Naive thymus-derived CD8-positive, alpha-beta T cell (primary cell): ENCODE results near the gene COX4I2. TPM values are rescaled to one million over a fixed set of nuclear protein-coding genes. Genes with fewer than 3 reads are reported as not detected.
A peak's percentile ranks its signal among the peaks of the same experiment; 100 is the strongest.
"Not testable (repeated sequence)": the region's sequence is repeated elsewhere in the genome, so short reads cannot be mapped to it uniquely, and the experiment has no call there.

Experiments used
- ATAC-seq, 2 donors: fragments of 150-1000 bp; cut with Tn5 transposase in 1 of 2; sonication (Bioruptor Pico), chemical (Tn5 transposase) in 1 of 2; 1 replicate in 1 of 2; 2 replicates in 1 of 2; pipeline ENCODE4 v1.10.0; 2021; ENCODE audit warnings: mild to moderate bottlenecking in 2 of 2, moderate library complexity in 2 of 2
- POLR2A ChIA-PET: fragments of 350-600 bp; sonication (Branson Sonifier 250); formaldehyde crosslinking; loops from one replicate; lab custom pipeline; 2021; ENCODE audit warnings: antibody characterized with exemption; lab: Charles Lee
- DNase-seq, 10 donors: peaks; one replicate each; pipeline versions ENCODE4 v3.0.0 to v3.0.0-alpha.2; 2020 to 2022
- H3K27ac Mint-ChIP-seq, 10 donors: one replicate each; pipeline ENCODE4 v1.8.0; 2020 to 2022; ENCODE audit warnings: mild to moderate bottlenecking in 10 of 10, mixed read lengths in 10 of 10, moderate library complexity in 4 of 10, inconsistent platforms in 1 of 10
- H3K27me3 Mint-ChIP-seq, 5 donors: one replicate each; pipeline ENCODE4 v1.8.0; 2021 to 2022; ENCODE audit warnings: mixed read lengths in 5 of 5
- H3K36me3 Mint-ChIP-seq, 3 donors: one replicate each; pipeline ENCODE4 v1.8.0; 2020 to 2022; ENCODE audit warnings: mixed read lengths in 3 of 3, mild to moderate bottlenecking in 2 of 3, inconsistent platforms in 1 of 3
- H3K4me1 Mint-ChIP-seq, 4 donors: one replicate each; pipeline ENCODE4 v1.8.0; 2021 to 2022; ENCODE audit warnings: mixed read lengths in 4 of 4
- H3K4me3 Mint-ChIP-seq, 10 donors: one replicate each; pipeline ENCODE4 v1.8.0; 2020 to 2022; ENCODE audit warnings: mild to moderate bottlenecking in 10 of 10, mixed read lengths in 10 of 10, moderate library complexity in 6 of 10, inconsistent platforms in 1 of 10
- H3K9me3 Mint-ChIP-seq, 9 donors: one replicate each; pipeline ENCODE4 v1.8.0; 2020 to 2022; ENCODE audit warnings: mixed read lengths in 9 of 9, mild to moderate bottlenecking in 3 of 9, inconsistent platforms in 1 of 9, moderate library complexity in 1 of 9
- polyA plus RNA-seq, 3 donors: library from polyadenylated mRNA; unstranded; fragments of 300-500 nt; fragmentation: Illumina TruSeq; gene quantifications; one replicate each; pipeline ENCODE4 v1.2.3, GENCODE V29; 2021
- total RNA-seq, 8 experiments: library from RNA in 2 of 8; stranded (reverse) in 2 of 8; gene quantifications; one replicate each; pipeline ENCODE4 v1.2.3 and lab custom pipeline; 2021 to 2026

COX4I2 gene
- total and polyA plus RNA-seq, 5 experiments from 2014 or later, result not detected

DNA sequence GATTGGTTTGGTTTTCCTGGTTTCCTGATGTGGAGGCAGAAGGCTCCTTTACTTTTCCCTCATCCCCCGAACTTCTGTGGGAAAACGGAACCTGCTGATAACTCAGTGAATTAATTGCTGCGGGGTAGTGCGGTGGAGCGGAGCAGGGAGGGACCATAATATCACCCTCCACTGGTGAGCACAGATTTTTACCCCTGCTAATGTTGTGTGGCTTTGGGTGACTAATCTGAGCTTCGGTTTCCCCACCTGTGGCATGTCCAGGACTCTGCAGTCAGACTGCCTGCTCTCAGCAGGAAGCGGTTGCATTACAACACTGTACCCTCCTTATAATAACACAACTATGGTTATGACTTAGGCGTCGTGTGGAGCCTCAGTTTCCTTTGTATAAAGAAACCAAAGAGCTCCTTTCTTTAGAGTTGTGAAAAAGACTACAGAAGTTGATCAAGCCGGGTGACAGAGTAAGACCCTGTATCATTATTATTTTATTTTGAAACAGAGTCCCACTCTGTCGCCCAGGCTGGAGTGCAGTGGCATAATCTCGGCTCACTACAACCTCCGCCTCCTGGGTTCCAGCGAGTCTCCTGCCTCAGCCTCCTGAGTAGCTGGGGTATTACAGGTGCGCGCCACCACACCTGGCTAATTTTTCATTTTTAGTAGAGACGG is 34.8 kb upstream of the COX4I2 start:
- peak overlapping the region in 9 of 10 donors; percentile 5 to 76 (median 61) for H3K4me3 Mint-ChIP-seq
- H3K4me1 Mint-ChIP-seq, result peaks cover 15 to 34% (median 23%) of the 10 kb centered on the region in 4 donors
- DNase-seq (peak in 1 of 10 donors; percentile 15), ATAC-seq (no peak)
- peak overlapping the region in 3 of 10 donors; percentile 25 to 50 (median 29) for H3K27ac Mint-ChIP-seq
- no peaks in the 10 kb centered on the region for H3K36me3 Mint-ChIP-seq
- peaks cover 9 to 46% (median 19%) of the 10 kb centered on the region in 5 donors for H3K27me3 Mint-ChIP-seq
- H3K9me3 Mint-ChIP-seq, result peaks cover 0 to 2% (median 0%) of the 10 kb centered on the region in 9 donors
- POLR2A ChIA-PET, result interaction anchor here (1.1 kb wide), 1 partner anchor 10 kb away, joined by 4 read pairs; no protein-coding TSS in a partner anchor

DNA sequence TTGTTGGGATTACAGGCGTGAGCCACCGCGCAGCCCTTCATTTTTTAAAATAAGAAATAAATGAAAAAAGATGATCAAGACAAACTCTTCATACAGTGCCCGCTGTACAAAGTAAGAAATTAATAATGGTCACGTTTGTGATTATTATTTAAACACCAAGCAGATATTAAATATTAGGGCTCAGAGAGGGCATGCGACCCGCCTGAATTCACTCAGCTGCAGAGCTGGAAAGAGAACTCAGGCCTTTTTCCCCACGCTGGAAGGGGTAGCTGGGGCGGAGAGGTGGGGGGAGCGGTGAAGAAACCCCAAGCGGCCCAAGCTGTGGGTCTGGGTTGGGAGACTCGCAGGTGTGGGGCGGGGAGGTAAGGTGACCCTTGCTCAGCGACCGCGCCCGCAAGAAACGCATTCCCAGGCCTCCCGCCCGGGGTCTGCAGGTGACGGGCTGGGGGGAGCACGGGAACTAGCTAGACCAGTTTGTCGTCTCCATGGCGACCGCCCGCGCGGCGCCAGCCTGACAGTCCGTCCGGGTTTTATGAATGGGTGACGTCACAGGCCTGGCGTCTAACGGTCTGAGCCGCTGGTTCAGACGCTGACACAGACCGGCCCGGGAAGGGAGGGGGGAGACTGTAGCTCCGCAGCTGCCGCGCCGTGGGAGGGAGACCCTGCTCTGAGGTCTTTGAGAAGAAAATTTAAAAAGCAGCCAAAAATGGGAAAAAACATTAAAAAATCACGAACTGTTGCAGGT is 33.7 kb upstream of the COX4I2 start:
- peak overlapping the region in 8 of 10 donors; percentile 25 to 93 (median 82) for H3K27ac Mint-ChIP-seq

DNA sequence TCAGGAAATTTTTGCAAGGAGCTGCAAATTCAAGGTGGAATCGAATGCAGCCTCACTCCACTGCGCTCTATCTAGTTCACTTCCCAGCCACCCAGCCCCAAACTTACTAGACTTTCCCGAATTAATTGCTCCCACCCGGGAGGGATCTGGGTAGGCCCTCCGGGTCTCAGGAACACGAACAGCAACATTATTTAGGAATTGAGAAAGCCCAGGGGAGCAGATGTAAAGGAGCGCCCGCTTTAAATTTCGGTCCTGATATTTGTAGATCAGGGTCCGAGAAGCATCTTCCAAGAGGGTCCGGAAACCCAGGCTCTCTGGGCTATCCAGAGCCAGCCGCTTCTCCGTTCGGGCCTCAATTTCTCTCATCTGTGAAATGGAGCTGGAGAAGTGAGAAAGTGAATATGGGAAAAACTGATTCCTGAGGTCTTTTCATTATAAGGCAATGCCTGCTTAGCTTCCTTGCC is 33.1 kb upstream of the COX4I2 start:
- POLR2A ChIA-PET, result interaction anchor here (0.5 to 2.7 kb wide), 9 partner anchors 8 to 249 kb away, joined by 3 to 25 read pairs (median 4); partner anchors contain the start of gene BCL2L1
- DNase-seq, result no peak
- ATAC-seq, result peak; percentile 0 to 2
- Mint-ChIP-seq H3K4me1 (peaks cover 15 to 34% (median 23%) of the 10 kb centered on the region in 4 donors), H3K27me3 (peaks cover 9 to 53% (median 23%) of the 10 kb centered on the region in 5 donors), H3K27ac (peak overlapping the region in 9 of 10 donors; percentile 43 to 93 (median 84)), H3K36me3 (no peaks in the 10 kb centered on the region), H3K9me3 (peaks cover 0 to 2% (median 0%) of the 10 kb centered on the region in 9 donors), H3K4me3 (peak overlapping the region; percentile 91 to 96 (median 93))

More for the DNA sequence above, 33.7 kb upstream of the COX4I2 start:
- Mint-ChIP-seq H3K27me3 (peaks cover 9 to 53% (median 23%) of the 10 kb centered on the region in 5 donors), H3K4me1 (peaks cover 15 to 34% (median 23%) of the 10 kb centered on the region in 4 donors), H3K4me3 (peak overlapping the region; percentile 91 to 96 (median 93)), H3K9me3 (peaks cover 0 to 2% (median 0%) of the 10 kb centered on the region in 9 donors), H3K36me3 (no peaks in the 10 kb centered on the region)
- POLR2A ChIA-PET, result interaction anchor here (1.2 to 2.7 kb wide), 5 partner anchors 9 to 118 kb away, joined by 3 to 25 read pairs (median 8); partner anchors contain the start of gene BCL2L1
- DNase-seq (peak; percentile 51 to 88 (median 68)), ATAC-seq (peak; percentile 35 to 37)

GRCh38 chr20:31605031-31605901 is 32.4 kb upstream of the COX4I2 start, which contains the start of gene ID1:
TSS of gene ID1 (plus strand) at chr20:31605289. CDS start at chr20:31605388, 99 bp downstream.
- DNase-seq (peak; percentile 79 to 93 (median 86)), ATAC-seq (peak; percentile 93 to 94)
- POLR2A ChIA-PET, result interaction anchor here (0.5 to 2.7 kb wide), 10 partner anchors 8 to 248 kb away, joined by 3 to 25 read pairs (median 4); partner anchors contain the start of gene BCL2L1
- H3K4me3 Mint-ChIP-seq, result peak within 1 kb of the TSS; percentile 91 to 96 (median 93)
- H3K9me3 Mint-ChIP-seq, result peaks cover 0 to 2% (median 0%) of the 10 kb centered on the region in 9 donors
- peaks cover 9 to 55% (median 23%) of the 10 kb centered on the region in 5 donors for H3K27me3 Mint-ChIP-seq
- H3K27ac Mint-ChIP-seq, result peak within 1 kb of the TSS; percentile 43 to 93 (median 84)
- peaks cover 15 to 34% (median 23%) of the 10 kb centered on the region in 4 donors for H3K4me1 Mint-ChIP-seq
- no peaks in the 10 kb centered on the region for H3K36me3 Mint-ChIP-seq

GRCh38 chr20:31605902-31606803 is 31.6 kb upstream of the COX4I2 start:
- DNase-seq, result peak in 3 of 10 donors; percentile 19 to 28 (median 20)
- Mint-ChIP-seq H3K27me3 (peaks cover 9 to 53% (median 23%) of the 10 kb centered on the region in 5 donors), H3K4me1 (peaks cover 15 to 34% (median 23%) of the 10 kb centered on the region in 4 donors)

GRCh38 chr20:31606804-31607639 is 30.7 kb upstream of the COX4I2 start:
- no peak for ATAC-seq
- Mint-ChIP-seq H3K9me3 (peaks cover 0 to 2% (median 0%) of the 10 kb centered on the region in 9 donors), H3K4me1 (peaks cover 15 to 34% (median 23%) of the 10 kb centered on the region in 4 donors), H3K27ac (no peak overlapping the region), H3K36me3 (no peaks in the 10 kb centered on the region), H3K27me3 (peaks cover 9 to 55% (median 24%) of the 10 kb centered on the region in 5 donors), H3K4me3 (peak overlapping the region in 8 of 10 donors; percentile 91 to 96 (median 94))
- POLR2A ChIA-PET, result interaction anchor here (0.6 to 1.0 kb wide), 2 partner anchors 27 to 34 kb away, joined by 4 to 5 read pairs; no protein-coding TSS in a partner anchor
- DNase-seq, result no peak

More at GRCh38 chr20:31605902-31606803, 31.6 kb upstream of the COX4I2 start:
- no peak for ATAC-seq
- peaks cover 0 to 2% (median 0%) of the 10 kb centered on the region in 9 donors for H3K9me3 Mint-ChIP-seq
- POLR2A ChIA-PET, result interaction anchor here (0.6 to 2.7 kb wide), 7 partner anchors 20 to 36 kb away, joined by 3 to 25 read pairs (median 5); no protein-coding TSS in a partner anchor
- H3K4me3 Mint-ChIP-seq, result peak overlapping the region; percentile 91 to 96 (median 93)
- peak overlapping the region in 5 of 10 donors; percentile 27 to 86 (median 60) for H3K27ac Mint-ChIP-seq
- H3K36me3 Mint-ChIP-seq, result no peaks in the 10 kb centered on the region

DNA sequence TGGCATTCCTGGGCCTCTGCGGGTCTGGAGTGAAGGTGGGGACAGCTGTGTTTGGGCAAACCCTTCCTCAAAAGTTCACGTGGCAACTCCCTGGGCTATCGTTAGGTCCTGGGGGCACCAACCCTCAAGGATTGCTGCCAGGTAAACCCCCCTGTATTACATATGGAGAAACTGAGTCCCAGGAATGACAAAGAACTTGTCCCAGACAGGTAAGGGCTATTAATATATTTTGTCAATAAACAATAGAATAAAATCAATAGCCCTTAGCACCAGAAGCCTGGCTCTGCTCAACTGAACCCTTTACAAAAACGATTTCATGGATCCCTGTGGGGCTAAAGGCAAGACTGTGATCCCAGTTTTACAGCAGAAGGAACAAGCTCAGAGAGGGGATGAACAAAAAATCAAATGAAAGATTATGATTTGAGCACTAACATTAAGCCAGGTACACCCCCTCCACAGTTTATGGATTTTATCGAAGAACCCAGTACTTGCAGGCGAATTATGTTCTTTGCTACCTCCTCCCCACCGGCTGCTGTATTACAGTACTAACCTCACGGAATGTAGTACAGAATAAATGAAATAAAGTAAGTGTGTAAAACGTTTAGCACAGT is 30.0 kb upstream of the COX4I2 start:
- peaks cover 0 to 2% (median 0%) of the 10 kb centered on the region in 9 donors for H3K9me3 Mint-ChIP-seq
- DNase-seq (no peak), ATAC-seq (no peak)
- H3K4me3 Mint-ChIP-seq, result peak overlapping the region in 4 of 10 donors; percentile 6 to 72 (median 32)
- H3K27me3 Mint-ChIP-seq, result peaks cover 7 to 48% (median 17%) of the 10 kb centered on the region in 5 donors
- POLR2A ChIA-PET, result interaction anchor here (0.5 kb wide), 1 partner anchor 85 kb away, joined by 4 read pairs; no protein-coding TSS in a partner anchor
- H3K36me3 Mint-ChIP-seq, result no peaks in the 10 kb centered on the region
- H3K4me1 Mint-ChIP-seq, result peaks cover 15 to 30% (median 22%) of the 10 kb centered on the region in 4 donors
- no peak overlapping the region for H3K27ac Mint-ChIP-seq

DNA sequence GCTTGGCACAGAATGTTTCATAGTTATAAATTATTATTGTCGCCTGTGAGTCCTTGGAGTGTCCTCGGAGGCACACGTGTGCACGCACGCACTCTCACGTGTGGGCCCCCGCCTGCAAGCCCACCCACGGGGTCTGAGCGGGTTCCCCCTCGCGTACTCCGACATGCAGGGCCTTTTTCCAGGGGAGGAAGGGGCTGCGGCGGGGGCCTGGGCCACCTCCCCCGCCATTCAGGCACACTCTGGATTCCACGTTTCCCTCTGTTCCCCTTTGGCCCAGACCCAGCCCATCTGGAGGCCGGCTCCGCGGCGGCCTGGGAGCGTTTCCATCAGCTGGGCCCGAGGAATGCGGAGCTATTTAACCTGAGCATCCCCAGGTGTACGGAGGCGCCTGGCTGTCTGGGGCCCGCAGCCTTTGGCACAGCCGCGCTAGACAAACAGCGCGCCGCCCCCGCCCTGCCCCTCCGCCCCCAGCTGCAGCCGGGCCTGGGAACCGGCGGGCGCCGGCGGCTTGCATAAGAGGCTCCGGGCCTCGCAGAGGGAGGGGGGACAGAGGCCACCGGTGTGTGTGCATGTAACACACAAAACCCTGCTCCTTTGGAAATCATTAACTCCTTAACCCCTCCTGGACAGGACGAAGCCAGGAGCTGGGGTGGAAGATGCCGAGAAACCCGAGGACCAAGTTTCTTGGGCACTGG is 29.3 kb upstream of the COX4I2 start:
- no peaks in the 10 kb centered on the region for H3K9me3 Mint-ChIP-seq
- H3K36me3 Mint-ChIP-seq, result no peaks in the 10 kb centered on the region
- POLR2A ChIA-PET, result interaction anchor here (0.5 to 0.7 kb wide), 4 partner anchors 35 to 85 kb away, joined by 3 to 4 read pairs (median 4); no protein-coding TSS in a partner anchor
- no peak overlapping the region for H3K4me3 Mint-ChIP-seq
- peaks cover 17 to 28% (median 20%) of the 10 kb centered on the region in 4 donors for H3K4me1 Mint-ChIP-seq
- DNase-seq (no peak), ATAC-seq (no peak)
- no peak overlapping the region for H3K27ac Mint-ChIP-seq
- peaks cover 5 to 48% (median 11%) of the 10 kb centered on the region in 5 donors for H3K27me3 Mint-ChIP-seq

DNA sequence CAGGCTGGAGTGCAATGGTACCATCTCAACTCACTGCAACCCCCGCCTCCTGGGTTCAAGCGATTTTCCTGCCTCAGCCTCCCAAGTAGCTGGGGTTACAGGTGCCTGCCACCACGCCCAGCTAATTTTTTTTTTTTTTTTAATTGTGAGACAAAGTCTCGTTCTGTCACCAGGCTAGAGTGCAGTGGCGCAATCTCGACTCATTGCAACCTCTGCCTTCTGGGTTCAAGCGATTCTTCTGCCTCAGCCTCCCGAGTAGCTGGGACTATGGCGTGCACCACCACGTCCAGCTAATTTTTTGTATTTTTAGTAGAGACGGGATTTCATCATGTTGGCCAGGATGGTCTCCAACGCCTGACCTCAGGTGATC is 25.5 kb upstream of the COX4I2 start:
- H3K27ac Mint-ChIP-seq, result peak overlapping the region in 1 of 10 donors; percentile 48
- not testable (repeated sequence) for H3K4me1 Mint-ChIP-seq, H3K4me3 Mint-ChIP-seq, H3K36me3 Mint-ChIP-seq, H3K9me3 Mint-ChIP-seq, ATAC-seq, DNase-seq
- POLR2A ChIA-PET, result interaction anchor here (1.2 to 3.2 kb wide), 8 partner anchors 8 to 54 kb away, joined by 4 to 36 read pairs (median 10); partner anchors contain the start of gene ID1
- peaks cover 4 to 22% (median 10%) of the 10 kb centered on the region in 5 donors for H3K27me3 Mint-ChIP-seq
